Lower lobe of right lung (tissue), 2 donors: ENCODE measurements around the gene TFAP2A. TPM values are rescaled to one million over a fixed set of nuclear protein-coding genes. Genes with fewer than 3 reads are reported as not detected.
A peak's percentile ranks its signal among the peaks of the same experiment; 100 is the strongest.

Source experiments
- ATAC-seq, 2 donors: fragments of 200-7000 bp; cut with Tn5 transposase; one replicate each; pipeline ENCODE4 v1.9.1; 2020 to 2022; ENCODE audit warnings: mild to moderate bottlenecking in 2 of 2, moderate library complexity in 2 of 2
- DNase-seq: peaks from one replicate; pipeline ENCODE4 v3.0.0-alpha.2; 2020
- H3K27ac ChIP-seq: fragments of 200-600 bp; one replicate; pipeline ENCODE4 v1.8.0; 2022
- H3K27me3 ChIP-seq: fragments of 200-600 bp; one replicate; pipeline ENCODE4 v1.8.0; 2022; ENCODE audit warnings: low read depth
- H3K36me3 ChIP-seq: fragments of 200-600 bp; one replicate; pipeline ENCODE4 v1.8.0; 2022; ENCODE audit warnings: mild to moderate bottlenecking
- H3K4me1 ChIP-seq: fragments of 200-600 bp; one replicate; pipeline ENCODE4 v1.8.0; 2022
- H3K4me3 ChIP-seq: fragments of 200-600 bp; one replicate; pipeline ENCODE4 v1.8.0; 2022; ENCODE audit warnings: mild to moderate bottlenecking
- H3K9me3 ChIP-seq: fragments of 200-600 bp; one replicate; pipeline ENCODE4 v1.8.0; 2022
- intact Hi-C: fragments of 100-400 bp; cut with DNase I; formaldehyde crosslinking; loops from one replicate; pipeline ENCODE4 v1.11.0; 2022
- total RNA-seq: library from RNA; stranded (reverse); fragmentation: NEBNext Ultra II Directional; extraction: Animal tissue kit (Norgen Biotek cat#: 25700); gene quantifications from one replicate; pipeline ENCODE4 v1.2.1, GENCODE V29; 2021
- TF ChIP-seq, protein P1 (sequence below): fragments of 200-600 bp; IDR thresholded peaks from one replicate; pipeline ENCODE4 v1.8.0; 2022; ENCODE audit warnings: antibody characterized with exemption, mild to moderate bottlenecking
- donor health status: DM: no; HTN: yes; CAD: no; lungs with severe emphysema.

TFAP2A gene
- total RNA-seq, 1 donor from 2014 or later: 0.47 TPM

DNA sequence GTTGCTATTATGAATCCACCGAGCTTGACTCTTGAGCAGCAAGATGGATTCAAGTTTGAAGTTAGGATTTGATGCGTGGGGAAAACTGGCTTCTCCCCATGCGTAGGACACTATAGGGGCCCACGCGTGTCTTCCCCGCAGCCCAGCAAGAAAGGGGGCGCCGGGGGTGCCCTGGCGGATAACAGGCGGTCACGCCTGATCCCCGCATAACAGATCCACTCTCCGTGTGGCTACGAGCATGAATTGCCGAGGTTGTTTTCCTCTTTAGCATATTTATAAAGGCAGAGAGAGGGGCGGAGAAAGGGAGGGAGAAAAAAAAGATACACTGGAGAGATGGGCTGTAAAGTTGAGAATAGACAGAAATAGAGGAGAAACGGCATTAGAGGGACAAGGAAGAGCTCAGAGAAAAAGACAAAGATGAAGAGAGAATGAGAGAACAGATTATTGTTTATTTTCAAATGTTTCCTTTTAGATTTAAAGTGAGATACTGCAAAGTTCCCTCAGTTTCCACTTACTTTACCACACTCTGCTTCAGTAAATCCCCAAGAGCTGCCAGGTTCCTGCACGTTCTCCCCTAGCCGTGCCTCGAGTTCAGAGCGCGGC is 32.0 kb downstream of the TFAP2A start:
- H3K27ac ChIP-seq: no peak overlapping the region
- no peaks in the 10 kb centered on the region for H3K9me3 ChIP-seq
- H3K36me3 ChIP-seq: no peaks in the 10 kb centered on the region
- H3K27me3 ChIP-seq: peaks cover 85% of the 10 kb centered on the region
- intact Hi-C loops: no loop called here
- ATAC-seq (no peak), DNase-seq (no peak)
- no peak overlapping the region for H3K4me3 ChIP-seq
- TF ChIP-seq, protein P1, sequence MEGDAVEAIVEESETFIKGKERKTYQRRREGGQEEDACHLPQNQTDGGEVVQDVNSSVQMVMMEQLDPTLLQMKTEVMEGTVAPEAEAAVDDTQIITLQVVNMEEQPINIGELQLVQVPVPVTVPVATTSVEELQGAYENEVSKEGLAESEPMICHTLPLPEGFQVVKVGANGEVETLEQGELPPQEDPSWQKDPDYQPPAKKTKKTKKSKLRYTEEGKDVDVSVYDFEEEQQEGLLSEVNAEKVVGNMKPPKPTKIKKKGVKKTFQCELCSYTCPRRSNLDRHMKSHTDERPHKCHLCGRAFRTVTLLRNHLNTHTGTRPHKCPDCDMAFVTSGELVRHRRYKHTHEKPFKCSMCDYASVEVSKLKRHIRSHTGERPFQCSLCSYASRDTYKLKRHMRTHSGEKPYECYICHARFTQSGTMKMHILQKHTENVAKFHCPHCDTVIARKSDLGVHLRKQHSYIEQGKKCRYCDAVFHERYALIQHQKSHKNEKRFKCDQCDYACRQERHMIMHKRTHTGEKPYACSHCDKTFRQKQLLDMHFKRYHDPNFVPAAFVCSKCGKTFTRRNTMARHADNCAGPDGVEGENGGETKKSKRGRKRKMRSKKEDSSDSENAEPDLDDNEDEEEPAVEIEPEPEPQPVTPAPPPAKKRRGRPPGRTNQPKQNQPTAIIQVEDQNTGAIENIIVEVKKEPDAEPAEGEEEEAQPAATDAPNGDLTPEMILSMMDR: no peak
- H3K4me1 ChIP-seq: peaks cover 21% of the 10 kb centered on the region

DNA sequence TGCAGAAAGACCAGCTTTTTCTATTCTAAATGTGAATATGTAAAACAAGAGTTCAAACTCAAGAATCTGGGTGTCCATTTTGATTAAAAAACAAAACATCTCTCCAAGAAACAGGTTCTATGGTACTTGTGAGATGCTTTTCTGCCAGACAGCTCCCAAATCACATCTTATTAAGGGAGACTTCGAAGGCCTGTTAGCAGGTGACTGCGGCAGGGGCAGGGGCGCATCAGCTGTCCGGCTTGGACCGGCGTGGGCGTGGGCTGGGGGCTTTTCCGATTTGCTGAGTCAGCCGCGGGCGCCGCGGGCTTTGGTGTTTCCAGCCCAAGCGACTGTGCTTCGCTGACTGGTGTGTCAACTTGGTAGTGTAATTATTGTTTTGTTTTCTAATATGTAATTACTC is 32.6 kb downstream of the TFAP2A start:
- H3K4me3 ChIP-seq: no peak overlapping the region
- TF ChIP-seq, protein P1: no peak
- H3K36me3 ChIP-seq: no peaks in the 10 kb centered on the region
- no peaks in the 10 kb centered on the region for H3K9me3 ChIP-seq
- intact Hi-C loops: no loop called here
- H3K27me3 ChIP-seq: peaks cover 84% of the 10 kb centered on the region
- H3K4me1 ChIP-seq: peaks cover 21% of the 10 kb centered on the region
- no peak for ATAC-seq
- H3K27ac ChIP-seq: no peak overlapping the region
- DNase-seq: no peak

DNA sequence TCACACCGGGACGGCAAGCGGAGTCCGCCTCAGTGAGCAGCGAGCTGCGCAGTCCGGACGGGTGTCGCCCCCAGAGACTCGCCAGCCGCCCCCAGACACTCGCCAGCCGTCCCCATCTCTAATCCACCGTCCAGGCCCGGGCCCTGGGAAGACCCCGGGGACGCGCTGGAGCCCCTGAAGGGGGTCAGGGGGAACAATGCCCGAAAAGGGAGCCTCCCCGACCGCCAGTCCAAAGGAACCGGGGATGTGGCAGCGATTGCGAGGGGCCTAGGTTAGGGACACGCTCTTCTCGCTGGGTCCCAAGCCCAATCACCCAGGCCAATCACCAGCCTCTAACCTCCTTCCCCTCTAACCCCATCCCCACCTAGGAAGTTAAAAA is 33.1 kb downstream of the TFAP2A start:
- Histone ChIP-seq H3K27me3 (peaks cover 83% of the 10 kb centered on the region), H3K4me1 (peaks cover 21% of the 10 kb centered on the region), H3K9me3 (no peaks in the 10 kb centered on the region), H3K4me3 (no peak overlapping the region), H3K36me3 (no peaks in the 10 kb centered on the region), H3K27ac (no peak overlapping the region)
- TF ChIP-seq, protein P1: no peak
- DNase-seq (no peak), ATAC-seq (peak in 1 of 2 donors; percentile 28)
- intact Hi-C loops: no loop called here

DNA sequence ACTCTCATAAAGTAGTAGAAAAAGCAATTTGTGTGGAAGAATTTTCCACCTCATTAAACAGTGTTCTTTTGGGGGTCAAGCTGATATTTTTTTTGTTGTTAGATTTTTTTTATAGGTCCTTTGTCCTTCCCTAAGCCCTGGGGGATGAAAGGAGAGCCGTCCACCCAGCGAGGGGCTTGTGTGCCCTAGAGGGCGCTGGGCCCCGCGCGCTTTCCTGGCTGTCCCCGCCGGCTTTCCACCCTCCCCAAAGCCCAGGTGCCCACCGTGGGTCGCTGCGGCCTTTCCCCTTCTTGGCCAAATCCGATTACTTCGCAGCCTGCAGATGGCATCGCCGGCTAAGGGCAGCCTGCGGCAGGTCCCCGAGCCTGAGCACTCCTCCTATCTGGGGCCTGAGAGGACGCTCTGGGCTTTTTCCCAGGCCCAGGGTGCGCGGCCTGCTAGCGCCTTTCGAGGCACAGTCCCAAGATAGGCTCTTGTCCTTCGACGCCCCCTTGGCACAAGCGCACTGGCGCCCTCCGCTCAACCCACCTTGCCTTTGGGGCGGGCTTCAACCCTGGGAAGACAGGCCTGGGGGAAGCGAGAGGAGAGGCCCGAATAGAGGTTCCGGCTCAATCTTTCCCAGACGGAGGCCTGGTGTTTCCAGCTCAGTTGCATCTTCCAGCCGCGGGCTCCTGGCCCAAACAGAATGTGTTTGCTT is 33.6 kb downstream of the TFAP2A start:
- no peak overlapping the region for H3K27ac ChIP-seq
- TF ChIP-seq, protein P1: no peak
- H3K4me1 ChIP-seq: peaks cover 21% of the 10 kb centered on the region
- DNase-seq: no peak
- H3K4me3 ChIP-seq: no peak overlapping the region
- no peaks in the 10 kb centered on the region for H3K9me3 ChIP-seq
- no peaks in the 10 kb centered on the region for H3K36me3 ChIP-seq
- intact Hi-C loops: no loop called here
- ATAC-seq: peak; percentile 18 to 49
- H3K27me3 ChIP-seq: peaks cover 80% of the 10 kb centered on the region

DNA sequence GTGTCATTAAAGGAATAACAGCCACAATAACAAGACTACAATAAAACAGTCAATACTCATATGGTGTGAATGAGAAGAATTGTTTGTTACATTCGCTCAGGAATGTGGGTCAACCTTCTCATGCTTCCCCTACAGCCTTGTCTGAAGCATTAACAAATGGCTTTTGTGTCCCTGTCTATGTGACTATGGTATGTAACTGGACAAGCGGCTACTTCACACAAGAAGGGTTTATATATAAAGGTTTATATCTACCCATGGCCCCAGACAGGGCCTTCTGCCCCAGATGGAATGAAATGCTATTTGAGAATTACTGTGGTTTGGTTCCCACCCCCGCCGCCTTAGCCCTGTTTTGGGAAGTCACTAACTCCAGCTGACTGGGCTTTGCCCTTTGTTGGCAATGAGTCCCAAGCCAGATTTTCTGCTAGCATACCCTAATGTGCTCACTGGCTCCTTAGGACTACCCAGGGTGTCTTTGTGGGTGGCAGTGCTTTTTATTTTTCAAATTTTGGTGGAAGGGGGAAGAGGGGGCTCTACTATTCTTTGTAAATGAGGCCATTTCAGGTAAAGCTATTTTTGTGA is 39.4 kb downstream of the TFAP2A start:
- H3K27me3 ChIP-seq: peaks cover 30% of the 10 kb centered on the region
- no peaks in the 10 kb centered on the region for H3K9me3 ChIP-seq
- no peaks in the 10 kb centered on the region for H3K36me3 ChIP-seq
- TF ChIP-seq, protein P1: no peak
- intact Hi-C loops: no loop called here
- no peak overlapping the region for H3K27ac ChIP-seq
- DNase-seq (no peak), ATAC-seq (no peak)
- no peaks in the 10 kb centered on the region for H3K4me1 ChIP-seq
- no peak overlapping the region for H3K4me3 ChIP-seq
